ENCODE results near the gene REC8.
"Not testable (repeated sequence)": the region's sequence is repeated elsewhere in the genome, so short reads cannot be mapped to it uniquely, and the experiment has no call there.

Gene REC8

DNA sequence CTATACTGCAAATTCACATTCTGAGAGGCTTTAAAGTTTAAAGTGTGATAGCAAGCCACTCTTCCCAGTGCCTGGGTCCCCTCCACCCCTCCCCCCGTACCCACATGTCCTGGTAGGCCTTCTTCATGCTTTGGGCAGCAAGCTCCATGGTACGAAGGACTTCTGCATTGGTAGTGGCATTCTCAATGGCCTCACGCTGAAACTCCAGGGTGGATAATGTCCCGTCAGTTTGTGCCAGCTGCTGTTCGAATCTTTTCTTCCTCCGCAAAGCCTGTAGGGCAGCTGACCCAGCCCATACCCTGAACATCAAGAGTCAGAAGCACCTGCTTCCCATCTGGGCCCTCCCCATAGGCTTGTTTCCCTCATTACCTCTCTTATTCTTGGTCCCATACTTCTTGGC is 39.4 kb downstream of the REC8 start:
- no peak overlapping the region for H3K4me3 ChIP-seq (ENCODE audit: low read depth, low read length)
- TF ChIP-seq, protein P1, sequence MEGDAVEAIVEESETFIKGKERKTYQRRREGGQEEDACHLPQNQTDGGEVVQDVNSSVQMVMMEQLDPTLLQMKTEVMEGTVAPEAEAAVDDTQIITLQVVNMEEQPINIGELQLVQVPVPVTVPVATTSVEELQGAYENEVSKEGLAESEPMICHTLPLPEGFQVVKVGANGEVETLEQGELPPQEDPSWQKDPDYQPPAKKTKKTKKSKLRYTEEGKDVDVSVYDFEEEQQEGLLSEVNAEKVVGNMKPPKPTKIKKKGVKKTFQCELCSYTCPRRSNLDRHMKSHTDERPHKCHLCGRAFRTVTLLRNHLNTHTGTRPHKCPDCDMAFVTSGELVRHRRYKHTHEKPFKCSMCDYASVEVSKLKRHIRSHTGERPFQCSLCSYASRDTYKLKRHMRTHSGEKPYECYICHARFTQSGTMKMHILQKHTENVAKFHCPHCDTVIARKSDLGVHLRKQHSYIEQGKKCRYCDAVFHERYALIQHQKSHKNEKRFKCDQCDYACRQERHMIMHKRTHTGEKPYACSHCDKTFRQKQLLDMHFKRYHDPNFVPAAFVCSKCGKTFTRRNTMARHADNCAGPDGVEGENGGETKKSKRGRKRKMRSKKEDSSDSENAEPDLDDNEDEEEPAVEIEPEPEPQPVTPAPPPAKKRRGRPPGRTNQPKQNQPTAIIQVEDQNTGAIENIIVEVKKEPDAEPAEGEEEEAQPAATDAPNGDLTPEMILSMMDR (IDR thresholded peaks at IDR 0.05; ENCODE audit: low read depth, low read length) = no peak

DNA sequence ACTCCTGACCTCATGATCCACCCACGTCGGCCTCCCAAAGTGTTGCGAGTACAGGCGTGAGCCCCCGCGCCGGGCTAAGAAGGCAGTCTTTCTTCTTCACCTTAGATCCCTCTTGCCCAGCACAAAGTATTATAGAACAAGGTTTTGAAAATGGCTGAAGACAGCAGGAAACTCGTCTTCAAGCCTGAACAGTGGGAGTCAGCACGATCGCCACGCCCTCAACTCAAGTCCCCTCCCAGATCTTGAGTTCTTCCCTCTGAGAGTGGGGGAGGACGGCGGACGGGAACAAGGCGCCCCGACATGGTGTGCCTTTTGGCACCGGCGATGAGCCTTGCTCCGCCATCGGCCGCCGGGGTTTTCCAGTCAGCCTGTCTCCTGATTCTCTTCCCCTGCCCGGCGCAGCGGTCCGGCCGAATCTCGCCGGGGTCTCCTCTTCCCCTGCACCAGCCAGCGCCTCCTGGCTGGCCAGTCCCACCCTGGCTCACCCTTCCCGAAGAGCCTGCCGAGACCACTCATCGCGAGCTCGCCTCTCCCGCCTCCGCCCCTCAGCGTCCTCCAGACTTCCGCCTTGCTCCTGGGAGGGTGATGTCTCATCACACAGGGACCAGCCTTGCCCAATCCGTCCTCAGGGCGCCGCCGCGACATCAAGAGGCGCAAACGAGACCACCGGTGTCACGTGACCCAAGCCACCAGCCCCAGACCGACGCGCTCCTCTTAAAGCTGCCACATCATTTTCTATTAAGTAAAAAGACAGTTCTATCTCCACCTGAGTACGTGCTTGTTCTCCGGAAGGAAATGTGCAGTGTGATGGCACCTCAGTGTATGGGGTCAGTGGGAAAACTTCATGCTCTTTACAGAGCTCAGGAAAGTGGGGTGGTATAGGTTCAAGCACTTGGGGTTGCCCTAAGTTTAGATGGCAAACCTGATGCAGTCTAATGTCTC is 41.3 kb downstream of the REC8 start, which contains the start of gene CHMP4A:
Gene CHMP4A, minus strand, starts transcription at position 565 of the 942 bp plus-strand sequence. Its CDS starts 49 bp downstream, at position 516.
- peak within 1 kb of the TSS; percentile 85 for H3K4me3 ChIP-seq (ENCODE audit: low read depth, low read length)
- TF ChIP-seq, protein P1 (IDR thresholded peaks at IDR 0.05; ENCODE audit: low read depth, low read length) = 0 out of 2 replicates have a peak, but pooled peaks have one; percentile 18

DNA sequence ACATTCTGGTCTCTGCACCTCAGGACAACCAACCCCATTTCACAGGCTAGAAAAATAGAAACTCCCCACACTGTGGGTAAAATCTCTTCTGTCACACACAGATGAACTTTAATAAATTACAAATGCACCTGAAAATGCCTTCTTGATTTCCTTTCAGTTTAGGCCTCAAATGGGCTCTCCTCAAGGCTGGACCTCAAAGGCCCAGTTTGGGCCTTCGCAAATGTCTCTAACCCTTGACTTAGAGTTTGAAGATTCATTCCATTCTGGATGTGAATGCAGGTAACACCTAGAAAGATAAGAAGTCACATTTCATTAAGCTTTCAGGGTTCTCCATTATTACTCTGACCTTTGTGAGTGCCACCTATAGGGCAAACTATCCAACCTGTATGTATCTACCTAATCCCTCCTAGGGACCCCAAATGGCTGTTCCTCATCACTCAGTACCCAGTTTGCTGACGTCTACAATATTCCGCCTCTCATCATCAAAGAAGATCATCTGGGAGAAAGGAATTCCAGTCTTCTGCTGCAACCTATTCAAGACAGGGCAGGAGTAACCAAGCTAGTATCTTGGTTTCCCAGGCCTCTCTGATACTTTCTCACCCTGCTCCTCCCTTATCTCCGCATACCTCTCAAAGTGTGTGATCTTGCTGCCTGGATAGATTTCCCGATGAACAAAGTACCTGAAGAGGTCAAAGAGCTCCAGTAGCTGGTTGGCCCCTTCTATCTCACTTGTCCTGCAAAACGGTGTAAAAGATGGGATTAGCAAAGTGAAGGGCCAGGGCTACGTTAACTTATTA is 42.2 kb downstream of the REC8 start:
- TF ChIP-seq, protein P1 (IDR thresholded peaks at IDR 0.05; ENCODE audit: low read depth, low read length) = no peak

DNA sequence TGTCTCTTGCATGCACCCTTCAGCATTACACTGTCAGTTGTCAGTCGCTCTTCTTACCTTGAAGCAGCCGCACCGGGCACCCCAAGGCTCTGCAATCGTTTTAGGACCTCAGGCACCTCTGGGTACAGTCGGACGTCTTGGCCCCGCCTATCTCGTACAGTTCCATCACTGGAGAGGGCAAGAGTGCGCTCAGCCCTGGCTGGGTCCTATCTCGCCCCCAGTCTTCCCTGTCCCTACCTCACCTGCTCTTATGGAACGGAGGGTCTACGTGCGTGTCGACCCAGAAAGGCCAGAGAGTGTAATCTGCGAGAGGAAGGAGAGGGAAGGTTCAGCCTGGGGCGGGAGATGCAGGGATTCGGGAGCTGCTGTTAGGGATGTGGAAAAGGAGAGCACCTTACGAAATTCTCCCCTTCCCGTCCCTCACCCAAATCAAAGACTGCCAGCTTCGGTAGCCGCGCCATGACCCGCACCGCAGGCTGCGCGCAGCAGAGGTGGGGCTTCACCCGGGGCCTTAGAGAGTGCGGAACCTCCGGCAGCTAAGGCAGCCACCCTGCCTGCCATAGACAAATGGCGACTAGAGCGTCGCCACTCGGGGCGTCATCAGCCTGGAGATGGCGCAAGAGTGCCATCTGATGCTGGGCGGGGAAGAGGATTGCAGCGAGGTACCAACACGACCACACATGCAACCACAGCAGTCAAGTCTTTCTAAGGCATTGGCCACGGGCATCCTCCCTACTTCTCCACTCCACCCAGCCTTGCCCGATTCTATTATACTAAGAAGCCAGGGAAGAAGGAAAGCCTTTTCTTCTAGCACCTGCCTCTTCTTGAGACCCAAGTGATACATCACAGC is 43.8 kb downstream of the REC8 start, which contains the start of gene MDP1:
Gene MDP1, minus strand, starts transcription at position 572 of the 850 bp plus-strand sequence. Its CDS starts 111 bp downstream, at position 461.
- TF ChIP-seq, protein P1 (IDR thresholded peaks at IDR 0.05; ENCODE audit: low read depth, low read length) = peak; percentile 44; the same call in 1 of the 2 replicates
- H3K4me3 ChIP-seq (ENCODE audit: low read depth, low read length) = peak within 1 kb of the TSS; percentile 71

More for the DNA sequence above, 42.2 kb downstream of the REC8 start:
- peak overlapping the region; percentile 85 for H3K4me3 ChIP-seq (ENCODE audit: low read depth, low read length)

DNA sequence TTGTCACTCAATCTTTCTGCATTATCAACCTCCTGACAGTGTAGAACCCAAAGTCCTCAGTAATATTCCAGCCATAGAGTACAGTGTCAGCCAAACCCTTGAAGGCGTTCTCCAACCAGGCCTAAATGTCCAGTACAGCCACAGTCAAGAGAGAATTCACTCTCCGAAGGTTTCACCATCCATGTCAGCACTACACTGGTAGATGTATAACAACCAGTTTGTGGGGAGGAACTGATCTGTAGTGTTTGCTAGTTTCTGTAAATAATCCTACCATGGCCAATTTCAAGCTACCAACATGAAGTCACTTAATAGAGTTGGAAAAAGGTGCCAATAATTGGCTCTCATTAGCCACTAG is 44.4 kb downstream of the REC8 start:
- TF ChIP-seq, protein P1 (IDR thresholded peaks at IDR 0.05; ENCODE audit: low read depth, low read length) = no peak
- H3K4me3 ChIP-seq (ENCODE audit: low read depth, low read length) = peak overlapping the region; percentile 71

DNA sequence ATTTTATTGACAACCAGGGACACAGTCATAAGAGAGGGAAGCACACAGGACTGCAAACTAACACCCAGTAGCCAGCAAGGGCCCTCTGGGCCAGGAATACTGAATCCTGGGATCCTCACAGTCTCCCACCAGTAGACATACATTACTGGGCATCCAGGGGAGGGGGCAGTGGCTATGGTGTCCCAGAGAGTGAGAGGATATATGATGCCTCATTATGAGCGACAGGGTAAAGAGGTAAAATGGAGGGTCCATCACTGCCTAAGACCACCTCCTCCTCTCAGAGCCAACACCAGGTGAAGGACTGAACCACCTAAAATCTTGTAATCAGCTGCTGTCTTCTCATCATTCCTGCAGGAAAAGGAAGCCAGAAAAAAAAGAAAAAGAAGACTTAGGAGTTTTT is 45.0 kb downstream of the REC8 start:
- not testable (repeated sequence) for H3K4me3 ChIP-seq (ENCODE audit: low read depth, low read length)

DNA sequence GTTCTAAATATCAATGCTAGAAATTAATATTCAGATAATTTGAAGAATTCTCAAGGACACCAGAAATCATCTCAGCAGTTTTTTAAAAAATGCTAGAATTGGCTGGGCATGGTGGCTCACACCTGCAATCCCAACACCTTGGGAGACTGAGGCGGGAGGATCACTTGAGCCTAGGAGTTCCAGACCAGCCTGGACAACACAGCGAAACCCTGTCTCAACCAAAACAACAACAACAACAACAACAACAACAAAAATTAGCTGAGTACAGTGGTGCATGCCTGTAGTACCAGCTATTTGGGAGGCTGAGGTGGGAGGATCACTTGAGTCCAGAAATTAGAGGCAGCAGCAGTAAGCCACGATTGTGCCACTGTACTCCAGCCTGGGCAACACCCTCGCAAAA is 47.2 kb downstream of the REC8 start:
- no peak overlapping the region for H3K4me3 ChIP-seq (ENCODE audit: low read depth, low read length)
- TF ChIP-seq, protein P1 (IDR thresholded peaks at IDR 0.05; ENCODE audit: low read depth, low read length) = no peak
